GM23248 (cell line): ENCODE measurements around the gene NKG7.

Source experiments
- EZH2 ChIP-seq: fragments of 200-600 bp; sonication (generic); IDR thresholded peaks from 2 replicates; pipeline ENCODE4 v1.6.1; 2018; ENCODE audit warnings: antibody characterized with exemption, mild to moderate bottlenecking; ENCODE audit not compliant: insufficient read depth, poor library complexity, severe bottlenecking
- EZH2phosphoT487 ChIP-seq: fragments of 200-600 bp; sonication (generic); IDR thresholded peaks from 2 replicates; pipeline ENCODE4 v1.6.1; 2018; ENCODE audit warnings: antibody characterized with exemption, moderate library complexity, mild to moderate bottlenecking, low read depth; ENCODE audit not compliant: insufficient read depth

- TF ChIP-seq EZH2 (no peak), EZH2phosphoT487 (no peak)
These were observed 30.4 kb downstream of the NKG7 start, which contains the start of gene VSIG10L for GRCh38 chr19:51341976-51342580.
